NOMO-1 treated with dmso at 0.1 percent for 144 hours (cell line): ENCODE data around the gene GATB.
"Not testable (repeated sequence)": the region's sequence is repeated elsewhere in the genome, so short reads cannot be mapped to it uniquely, and the experiment has no call there.

Experiments used
- DNase-seq: peaks from one replicate; lab custom pipeline; 2025; ENCODE audit not compliant: unreplicated experiment; lab: John Stamatoyannopoulos, UW

Gene GATB

GRCh38 chr4:151731670-151732069 lies 29.1 kb downstream of the GATB start:
- DNase-seq = not testable (repeated sequence)

GRCh38 chr4:151729731-151730559 lies 30.9 kb downstream of the GATB start:
- no peak for DNase-seq

DNA sequence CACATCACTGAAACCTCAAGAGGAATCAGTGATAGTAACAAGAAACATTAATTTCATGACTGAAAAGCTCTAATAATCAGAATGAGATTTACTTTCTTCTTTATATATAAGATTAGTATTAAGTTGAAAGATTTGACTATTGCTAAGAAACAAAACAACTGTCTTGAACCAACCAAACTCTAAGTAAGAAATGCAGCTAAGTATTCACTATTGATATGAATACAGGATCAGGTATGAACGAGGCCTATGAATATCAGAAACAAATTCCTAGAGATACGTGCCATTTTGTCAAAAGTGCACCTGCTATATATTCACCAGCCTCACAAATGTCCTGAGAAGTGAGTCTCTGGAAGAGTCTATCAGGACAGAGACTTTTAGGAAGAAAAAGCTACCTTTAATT lies 32.1 kb downstream of the GATB start:
- DNase-seq = no peak

- DNase-seq = no peak
Observed at GRCh38 chr4:151728006-151728405, 32.8 kb downstream of the GATB start.

- DNase-seq = no peak
Observed at GRCh38 chr4:151727365-151727764, 33.4 kb downstream of the GATB start.

DNA sequence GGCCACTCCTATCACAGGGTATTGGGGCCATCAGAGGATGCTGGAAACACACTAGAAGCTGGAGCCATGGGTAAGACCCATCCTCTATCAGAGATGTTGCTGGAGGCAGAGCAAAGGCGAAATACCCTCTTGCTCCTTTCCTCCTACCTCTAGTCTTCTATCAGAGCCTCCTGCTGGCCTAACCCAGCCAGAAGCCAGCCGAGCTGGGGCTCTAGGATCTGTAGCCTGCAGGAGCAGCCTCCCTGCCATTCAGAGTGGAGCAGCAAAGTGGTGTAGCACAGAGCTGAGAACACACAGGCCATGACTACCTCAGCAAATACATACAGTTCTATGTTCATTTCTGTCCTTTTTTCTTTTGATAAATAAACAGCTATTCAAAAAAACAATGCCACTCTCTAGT lies 35.7 kb downstream of the GATB start:
- DNase-seq = no peak

GRCh38 chr4:151721916-151722315 lies 38.9 kb downstream of the GATB start:
- DNase-seq = no peak

DNA sequence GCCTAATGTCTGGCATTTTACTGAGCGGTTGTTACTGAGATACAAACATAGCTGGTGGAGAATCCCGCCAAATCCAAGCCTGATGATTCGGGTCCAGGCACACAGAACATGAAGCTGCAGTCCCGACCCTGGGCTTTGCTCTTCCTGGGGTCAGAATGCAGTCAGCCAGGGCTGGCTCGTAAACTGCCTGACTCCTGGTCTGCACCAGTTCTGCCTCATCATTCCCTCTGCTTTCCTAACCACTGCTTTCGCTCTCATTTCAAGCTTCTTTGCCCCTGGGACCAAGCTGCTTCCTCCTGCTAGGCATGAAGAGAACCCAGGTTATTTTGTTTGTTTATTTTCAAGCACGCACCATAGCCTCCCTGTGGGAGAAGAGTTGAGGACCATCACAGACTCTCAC lies 39.3 kb downstream of the GATB start:
- no peak for DNase-seq

GRCh38 chr4:151719956-151720334 lies 40.9 kb downstream of the GATB start:
- no peak for DNase-seq

- no peak for DNase-seq
Observed at GRCh38 chr4:151718984-151719955, 41.5 kb downstream of the GATB start.

DNA sequence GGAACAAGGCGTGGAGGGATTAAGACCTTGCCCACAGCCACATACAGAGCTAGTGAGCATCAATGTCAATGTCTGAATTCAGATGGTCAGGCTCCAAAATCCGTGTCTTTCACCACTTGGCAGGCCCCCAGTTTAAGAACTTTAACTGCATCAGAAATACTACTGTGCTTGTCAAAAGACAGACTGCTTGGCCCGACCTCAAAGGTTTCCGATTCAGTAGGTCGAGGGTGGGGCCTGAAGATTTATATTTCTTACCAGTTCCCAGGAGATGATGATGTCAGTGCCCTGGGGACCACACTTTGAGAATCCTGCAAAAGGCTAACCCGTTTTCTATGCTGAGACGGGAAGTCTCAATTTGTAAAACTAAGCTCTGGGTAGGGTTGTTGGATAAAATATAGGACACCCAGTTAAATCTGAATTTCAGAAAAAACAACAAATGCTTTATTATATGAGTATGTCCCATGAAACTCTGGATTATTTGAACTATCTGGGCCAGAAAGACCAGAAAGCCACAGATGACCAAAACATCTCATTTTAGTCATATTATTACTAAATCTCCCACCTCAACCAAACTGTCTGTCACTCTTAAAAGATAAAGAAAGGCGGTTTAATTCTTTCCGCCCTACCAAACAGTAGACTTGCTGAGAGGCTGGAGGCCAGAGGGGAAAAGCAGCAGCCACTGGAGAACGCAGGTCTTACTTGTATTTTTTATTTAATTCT lies 42.7 kb downstream of the GATB start:
- DNase-seq = no peak

- no peak for DNase-seq
Observed at GRCh38 chr4:151717314-151717713, 43.5 kb downstream of the GATB start.

DNA sequence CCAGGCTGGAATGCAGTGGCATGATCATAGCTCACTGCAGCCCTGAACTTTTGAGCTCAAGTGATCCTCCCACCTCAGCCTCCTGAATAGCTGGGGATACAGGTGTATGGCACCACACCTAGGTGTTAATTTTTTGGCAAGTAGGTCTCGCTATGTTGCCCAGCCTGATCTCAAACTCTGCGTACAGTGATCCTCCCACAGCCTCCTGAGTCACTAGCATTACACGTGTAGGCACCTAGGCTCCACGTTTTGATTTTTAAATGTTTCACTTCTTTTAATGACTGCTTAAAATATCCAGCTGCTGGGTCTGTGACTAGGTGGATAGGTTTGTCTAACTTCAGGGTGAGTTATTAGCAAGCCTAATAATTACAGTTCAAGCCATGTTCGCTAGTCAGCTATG lies 44.5 kb downstream of the GATB start:
- DNase-seq = no peak

DNA sequence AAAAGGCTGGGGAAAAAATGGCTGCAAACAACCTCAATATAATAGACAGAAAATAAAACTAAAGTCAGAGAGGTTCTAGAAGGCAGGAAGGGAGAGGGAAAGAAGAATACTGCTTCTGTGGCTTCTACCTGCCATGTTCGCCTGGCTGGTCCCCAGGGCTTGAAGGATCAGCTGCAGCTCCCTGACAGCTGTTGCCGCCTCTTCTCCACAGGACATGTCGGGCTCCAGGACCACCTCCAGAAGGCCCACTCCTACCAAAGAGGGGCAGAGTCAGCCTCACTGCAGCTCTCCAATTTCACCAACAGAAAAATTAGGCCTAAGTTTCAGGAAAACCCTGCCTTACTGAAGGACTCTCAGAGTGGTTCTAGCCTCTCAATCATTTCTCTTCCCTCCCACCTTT lies 44.9 kb downstream of the GATB start:
- DNase-seq = no peak

DNA sequence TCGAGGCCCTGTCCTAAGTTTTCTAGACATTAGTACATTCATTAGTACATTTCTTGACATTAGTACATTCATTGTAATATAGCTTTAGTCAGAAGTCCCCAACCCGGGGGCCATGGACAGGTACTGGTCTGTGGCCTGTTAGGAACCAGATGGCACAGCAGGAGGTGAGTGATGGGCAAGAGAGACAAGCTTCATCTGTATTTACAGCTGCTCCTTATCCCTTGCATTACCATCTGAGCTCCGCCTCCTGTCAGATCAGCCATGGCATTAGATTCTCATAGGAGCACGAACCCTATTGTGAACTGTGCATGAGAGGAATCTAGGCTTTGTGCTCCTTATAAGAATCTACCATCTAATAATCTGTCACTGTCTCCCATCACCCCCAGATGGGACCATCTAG lies 48.0 kb downstream of the GATB start:
- DNase-seq = no peak

DNA sequence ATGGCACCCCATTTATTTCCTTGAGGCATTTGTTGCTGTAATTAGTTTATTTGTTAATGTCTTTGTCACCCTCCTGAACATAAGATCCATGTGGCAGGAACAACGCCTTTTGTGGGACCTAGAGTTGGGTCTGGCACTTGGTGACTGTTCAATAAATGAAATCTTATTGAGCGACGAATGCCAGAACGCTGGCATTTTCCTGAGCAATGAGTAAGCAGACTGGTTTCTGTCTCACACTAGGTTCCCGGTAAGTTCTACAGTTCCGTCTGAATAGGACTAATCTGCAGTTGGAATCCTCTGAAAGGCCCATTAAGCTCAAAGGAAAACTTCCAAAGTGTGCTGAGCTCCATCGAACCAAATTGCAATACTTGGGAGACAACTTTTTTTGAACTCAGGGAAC lies 49.2 kb downstream of the GATB start:
- no peak for DNase-seq

DNA sequence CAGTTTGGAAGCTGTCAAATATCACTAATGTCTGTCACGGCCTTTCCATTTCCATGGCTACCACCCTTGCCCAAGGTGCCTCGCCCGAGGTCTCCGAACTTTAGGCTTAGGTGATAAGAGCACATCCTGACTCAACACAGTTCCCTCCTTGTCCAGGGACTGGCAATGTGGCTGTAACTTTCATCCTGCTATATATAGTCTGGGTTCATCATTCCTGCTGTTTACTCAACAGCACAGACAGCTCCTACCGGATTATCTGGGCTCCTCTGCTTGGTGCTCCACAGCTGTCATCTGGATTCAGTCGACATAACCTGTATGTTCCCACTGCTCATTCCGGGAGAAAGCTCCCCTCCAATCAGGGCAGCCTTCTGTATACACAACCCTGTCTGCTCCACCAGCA lies 51.2 kb downstream of the GATB start:
- DNase-seq = no peak

DNA sequence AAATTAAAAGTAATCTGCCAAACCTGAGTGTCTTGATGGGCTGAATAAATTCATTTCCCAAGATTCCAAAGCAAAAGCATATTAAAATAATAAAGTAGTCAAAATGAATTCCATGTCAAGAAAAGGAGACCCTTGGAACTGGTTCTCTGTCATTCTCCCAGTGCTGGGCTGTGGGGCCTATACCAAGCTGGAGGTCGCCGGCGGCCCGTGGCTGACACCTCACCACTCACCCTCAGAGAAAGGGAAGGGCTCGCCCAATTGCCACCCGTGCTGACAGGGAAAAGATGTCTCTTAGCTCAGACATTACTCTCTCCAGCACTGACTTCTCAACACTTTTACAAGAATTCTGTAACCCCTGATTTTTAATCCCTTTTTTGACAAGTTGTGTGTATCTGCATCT lies 51.7 kb downstream of the GATB start:
- DNase-seq = no peak

DNA sequence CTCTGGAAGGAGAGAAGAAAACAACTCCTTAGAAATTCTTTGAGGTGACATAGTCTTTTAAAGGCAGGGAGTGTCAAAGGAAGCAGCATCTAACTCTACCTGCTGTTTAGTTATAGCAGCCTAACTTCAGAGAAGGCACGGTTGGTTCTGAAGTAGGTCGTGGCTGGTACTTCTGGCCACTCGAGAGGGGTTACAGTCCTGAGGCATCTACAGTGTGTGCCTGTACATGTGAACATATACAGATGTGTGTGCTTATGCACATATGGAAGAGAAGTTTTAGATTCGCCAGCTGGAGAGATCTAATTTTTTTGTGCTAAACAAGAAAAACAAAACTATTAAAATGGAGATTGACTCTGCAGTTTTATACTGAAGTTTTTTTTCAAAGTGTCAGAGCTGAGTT lies 52.7 kb downstream of the GATB start:
- DNase-seq = no peak

GRCh38 chr4:151703401-151703800 lies 57.4 kb downstream of the GATB start:
- DNase-seq = no peak

- DNase-seq = no peak
Observed at GRCh38 chr4:151702256-151702655, 58.6 kb downstream of the GATB start.
